GM18858 (cell line): Measurements from ENCODE around the gene SH3BP4.

ENCODE experiments used
- ATAC-seq: cut with Tn5 transposase; IDR thresholded peaks from one replicate; pipeline ENCODE4 v1.9.1; 2021; ENCODE audit not compliant: unreplicated experiment

SH3BP4 gene

GRCh38 chr2:234951664-234952269 is at the start of gene SH3BP4:
TSS of gene SH3BP4 (plus strand) at chr2:234952017. CDS start at chr2:235035003, 82,986 bp downstream.
- no peak for ATAC-seq

GRCh38 chr2:234904785-234905184 is 47.0 kb upstream of the SH3BP4 start:
- ATAC-seq = no peak

GRCh38 chr2:234905547-234906265 is 46.1 kb upstream of the SH3BP4 start:
- no peak for ATAC-seq

GRCh38 chr2:234910186-234910679 is 41.6 kb upstream of the SH3BP4 start:
- no peak for ATAC-seq

- ATAC-seq = no peak
Observed at GRCh38 chr2:234911271-234911670, 40.5 kb upstream of the SH3BP4 start.

GRCh38 chr2:234912437-234912836 is 39.4 kb upstream of the SH3BP4 start:
- ATAC-seq = no peak

GRCh38 chr2:234913208-234913626 is 38.6 kb upstream of the SH3BP4 start:
- ATAC-seq = no peak

- ATAC-seq = no peak
Observed at GRCh38 chr2:234914371-234915154, 37.3 kb upstream of the SH3BP4 start.

GRCh38 chr2:234916674-234917073 is 35.1 kb upstream of the SH3BP4 start:
- no peak for ATAC-seq

GRCh38 chr2:234917211-234917975 is 34.4 kb upstream of the SH3BP4 start:
- ATAC-seq = no peak

- ATAC-seq = no peak
Observed at GRCh38 chr2:234919711-234920110, 32.1 kb upstream of the SH3BP4 start.

GRCh38 chr2:234920836-234921235 is 31.0 kb upstream of the SH3BP4 start:
- no peak for ATAC-seq

GRCh38 chr2:234929002-234929401 is 22.8 kb upstream of the SH3BP4 start:
- no peak for ATAC-seq

GRCh38 chr2:234930397-234930796 is 21.4 kb upstream of the SH3BP4 start:
- ATAC-seq = no peak

GRCh38 chr2:234931371-234931770 is 20.4 kb upstream of the SH3BP4 start:
- ATAC-seq = no peak

GRCh38 chr2:234932591-234933168 is 19.1 kb upstream of the SH3BP4 start:
- ATAC-seq = no peak

GRCh38 chr2:234935311-234935710 is 16.5 kb upstream of the SH3BP4 start:
- no peak for ATAC-seq

GRCh38 chr2:234939576-234939975 is 12.2 kb upstream of the SH3BP4 start:
- no peak for ATAC-seq

- ATAC-seq = no peak
Observed at GRCh38 chr2:234939996-234940395, 11.8 kb upstream of the SH3BP4 start.

GRCh38 chr2:234940527-234940926 is 11.3 kb upstream of the SH3BP4 start:
- no peak for ATAC-seq
